Measurements from ENCODE around the gene NLRP3. TPM values are rescaled to one million over a fixed set of nuclear protein-coding genes. Genes with fewer than 3 reads are reported as not detected.

Gene NLRP3
- polyA plus RNA-seq, 1 of the 3 experiments (the other 2 are of a cell fraction), result 0.87 TPM

- no peak for TF ChIP-seq CTCF (IDR thresholded peaks at IDR 0.05)
These were observed 40.0 kb downstream of the NLRP3 start (continued) for GRCh38 chr1:247456021-247456420.

GRCh38 chr1:247456914-247457639 lies 41.1 kb downstream of the NLRP3 start:
- H3K9ac ChIP-seq, result no peak overlapping the region
- no peaks in the 10 kb centered on the region for H3K79me2 ChIP-seq (ENCODE audit: insufficient read depth)
- no peak overlapping the region for H3K27ac ChIP-seq (ENCODE audit: low read depth in 2 of 2, low read length in 1 of 2)
- no peaks in the 10 kb centered on the region for H4K20me1 ChIP-seq (ENCODE audit: insufficient read depth)
- no peak overlapping the region for H3K4me2 ChIP-seq
- H3K4me1 ChIP-seq (ENCODE audit: control insufficient read depth in 1 of 2, insufficient read depth in 2 of 2, low read depth in 1 of 2, low read length in 1 of 2), result no peaks in the 10 kb centered on the region
- no peaks in the 10 kb centered on the region for H3K9me3 ChIP-seq
- H3K36me3 ChIP-seq (replicated peaks in 1 of 2; ENCODE audit: control insufficient read depth in 1 of 2, insufficient read depth in 2 of 2, low read length in 1 of 2), result no peaks in the 10 kb centered on the region
- no peaks in the 10 kb centered on the region; the same call in 1 of the 2 replicates for H3K27me3 ChIP-seq (ENCODE audit: insufficient read depth)
- no peaks in the 10 kb centered on the region for H3F3A ChIP-seq (replicated peaks; ENCODE audit: insufficient read depth)
- POLR2A ChIA-PET, result no interaction called here
- TF ChIP-seq USF2 (IDR thresholded peaks at IDR 0.05; ENCODE audit: borderline replicate concordance, low read depth, low read length) (no peak), MEF2A (IDR thresholded peaks at IDR 0.05; ENCODE audit: borderline replicate concordance, low read depth) (no peak), IRF3 (IDR thresholded peaks at IDR 0.05; ENCODE audit: low read depth, low read length) (no peak), GABPA (IDR thresholded peaks at IDR 0.05; ENCODE audit: low read depth) (no peak), REST (IDR thresholded peaks at IDR 0.05; ENCODE audit: low read depth, low read length) (no peak), NRF1 (IDR thresholded peaks at IDR 0.05; ENCODE audit: low read depth, low read length) (no peak)
- DNase-seq, result no peak
- H3K9me2 ChIP-seq, result no peaks in the 10 kb centered on the region
- CTCF ChIA-PET, result interaction anchor here (0.9 kb wide), 1 partner anchor 84 kb away, joined by 3 read pairs; no protein-coding TSS in a partner anchor
- H3K4me3 ChIP-seq (ENCODE audit: low read depth in 2 of 2, low read length in 1 of 2), result no peak overlapping the region
- 21% methylated on average over 16 of the region's 16 CpGs for WGBS (ENCODE audit: low lambda C conversion rate)
- no peak overlapping the region for H2AFZ ChIP-seq (ENCODE audit: low read depth)

Measured in SK-N-SH (cell line).